DMS 273 (cell line): ENCODE data around the gene HSPA4.
"Not testable (repeated sequence)": the region's sequence is repeated elsewhere in the genome, so short reads cannot be mapped to it uniquely, and the experiment has no call there.

Source experiments
- DNase-seq: peaks from one replicate; lab custom pipeline; 2025; ENCODE audit not compliant: unreplicated experiment; lab: John Stamatoyannopoulos, UW

Gene HSPA4

DNA sequence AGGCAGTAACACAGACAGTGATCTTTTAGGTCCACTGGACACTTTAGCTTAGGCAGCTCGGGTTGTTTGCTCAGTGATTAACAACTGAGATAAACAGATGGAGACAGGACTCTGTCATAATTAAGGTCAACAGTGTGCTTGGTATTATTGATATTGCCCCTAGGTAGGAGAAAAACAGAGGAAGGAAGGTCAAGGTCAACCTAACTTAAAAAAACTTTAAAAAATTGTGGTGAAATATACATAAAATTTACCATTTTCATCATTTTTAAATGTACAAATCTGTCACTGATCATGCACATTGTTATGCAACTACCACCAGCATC is 2.1 kb upstream of the HSPA4 start:
- peak; percentile 78 for DNase-seq

DNA sequence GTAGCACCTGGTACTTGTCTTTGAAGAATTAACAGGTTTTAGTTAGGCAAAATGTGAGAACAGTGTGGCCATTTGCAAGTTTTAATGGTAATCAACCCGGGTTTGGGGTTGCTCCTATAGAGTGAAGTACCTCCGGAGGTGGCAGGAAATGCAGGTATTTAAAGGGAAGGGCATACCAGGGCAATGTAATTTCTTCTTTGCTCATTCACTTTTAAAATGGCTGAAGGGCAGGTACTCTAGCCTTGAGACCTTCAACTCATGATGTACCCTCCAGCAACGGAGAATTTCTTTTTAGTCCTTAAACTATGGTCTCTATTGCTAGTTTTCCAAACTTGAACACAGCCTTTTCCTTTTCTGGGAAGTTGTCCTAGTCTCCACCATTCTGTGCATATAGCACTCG is 1.3 kb upstream of the HSPA4 start:
- DNase-seq, result peak; percentile 43

DNA sequence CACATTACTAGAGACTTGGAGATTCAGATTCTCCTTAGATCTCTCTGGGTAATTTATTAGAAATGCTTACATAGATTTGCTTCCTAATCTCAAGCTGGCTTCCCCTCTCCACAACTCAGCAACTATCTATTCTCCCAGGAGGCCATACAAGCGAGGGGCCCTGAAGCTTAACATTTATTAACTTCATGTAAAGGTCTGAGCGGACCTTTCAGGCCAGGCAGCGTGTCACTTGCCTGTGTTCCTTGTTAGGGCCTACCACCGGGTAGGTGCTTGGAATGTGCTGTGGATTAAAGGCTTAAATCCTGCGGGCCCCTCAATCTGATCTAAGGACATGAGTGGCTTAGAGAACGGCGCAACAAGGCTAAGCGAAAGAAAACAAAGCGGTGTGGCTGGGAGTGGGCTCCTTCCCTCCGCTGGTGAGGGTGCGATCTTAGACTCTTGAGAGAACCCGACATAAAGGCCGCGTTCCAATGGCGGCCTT is 712 bp upstream of the HSPA4 start:
- no peak for DNase-seq

DNA sequence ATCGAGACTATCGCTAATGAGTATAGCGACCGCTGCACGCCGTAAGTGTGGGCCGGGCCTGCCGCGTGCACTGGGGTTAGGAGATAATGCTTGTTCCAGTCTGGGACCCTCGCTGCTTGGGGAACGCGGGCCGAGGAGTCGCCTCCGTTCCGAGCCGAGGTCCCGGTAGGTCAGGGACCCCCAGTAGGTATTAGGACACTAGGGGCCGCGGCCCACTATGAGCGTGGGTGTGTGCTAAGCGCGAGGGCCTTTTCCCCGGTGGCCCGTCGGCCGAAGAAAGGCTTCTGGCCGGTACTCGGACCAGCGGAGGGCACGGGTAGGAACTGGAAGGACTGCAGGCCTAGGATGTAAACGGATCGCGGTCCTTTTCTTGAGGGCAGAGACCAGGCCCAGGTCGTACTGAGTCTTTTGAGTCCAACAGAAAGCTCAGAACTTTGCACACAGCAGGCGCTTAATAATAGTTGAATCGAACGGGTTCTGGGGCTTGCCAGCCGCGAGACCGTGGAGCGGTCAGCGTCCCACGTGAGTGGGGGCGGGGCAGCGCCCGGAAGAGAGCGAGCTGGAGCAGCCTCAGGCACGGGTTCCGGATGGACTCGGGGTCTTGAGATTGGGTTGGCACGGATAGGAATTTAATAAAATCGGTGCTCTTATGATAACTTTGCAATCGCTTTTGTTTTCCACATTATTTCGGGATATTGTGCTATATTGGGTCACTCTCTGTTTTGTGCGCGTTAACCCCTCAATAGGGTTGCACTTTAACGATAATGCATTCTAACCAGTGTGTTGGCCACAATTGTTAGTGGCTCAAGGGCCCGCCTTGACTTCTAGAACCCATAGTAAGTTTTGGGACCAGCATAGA is 733 bp downstream of the HSPA4 start:
- peak; percentile 87 for DNase-seq

DNA sequence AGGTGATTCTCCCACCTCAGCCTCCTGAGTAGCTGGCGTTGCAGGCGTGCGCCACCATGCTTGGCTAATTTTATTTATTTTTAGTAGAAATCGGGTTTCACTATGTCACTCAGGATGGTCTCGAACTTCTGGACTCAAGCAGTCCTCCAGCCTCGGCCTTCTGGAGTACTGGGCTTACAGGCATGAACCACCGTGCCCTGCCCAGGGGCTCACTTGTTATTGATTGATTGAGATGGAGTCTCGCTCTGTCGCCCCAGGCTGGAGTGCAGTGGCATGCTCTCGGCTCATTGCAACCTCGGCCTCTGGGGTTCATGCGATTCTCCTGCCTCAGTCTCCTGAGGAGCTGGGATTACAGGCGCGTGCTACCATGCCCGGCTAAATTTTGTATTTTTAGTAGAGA is 1.6 kb downstream of the HSPA4 start:
- DNase-seq, result no peak

DNA sequence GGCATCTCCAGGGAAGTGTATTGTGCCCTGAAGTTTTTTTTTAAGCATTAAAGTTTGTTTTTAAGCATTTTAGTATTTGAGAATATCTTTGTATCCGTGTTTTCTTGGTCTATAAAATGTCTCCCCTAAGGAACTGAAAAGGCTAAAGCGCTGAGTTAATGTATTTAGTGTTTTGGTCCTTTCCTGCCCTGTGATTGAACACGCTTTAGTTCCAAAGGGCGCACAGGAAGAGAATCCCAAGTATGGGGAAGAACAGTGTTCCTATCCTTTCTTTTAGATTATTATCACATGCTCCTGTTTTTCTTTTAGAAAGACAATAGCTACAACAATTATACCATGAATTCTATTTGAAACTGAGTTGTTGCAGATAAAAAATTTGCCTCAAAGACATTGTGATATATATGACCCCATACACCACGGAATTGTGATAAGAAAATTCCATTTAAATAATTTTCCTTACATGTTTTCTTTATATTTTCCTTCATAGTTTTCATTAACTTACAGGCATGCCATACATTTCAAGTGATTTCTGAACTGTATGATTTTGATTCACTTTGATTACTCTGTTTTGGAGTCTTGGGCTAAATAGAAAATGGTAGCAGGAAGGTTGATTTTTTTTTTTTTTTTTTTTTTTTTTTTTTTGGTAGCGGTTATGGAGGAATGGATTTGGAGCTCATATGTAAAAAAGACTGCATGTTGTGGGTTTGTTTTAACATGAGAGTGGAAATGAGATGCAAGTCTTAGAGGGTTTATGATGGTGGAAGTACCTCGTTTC is 3.1 kb downstream of the HSPA4 start:
- no peak for DNase-seq

DNA sequence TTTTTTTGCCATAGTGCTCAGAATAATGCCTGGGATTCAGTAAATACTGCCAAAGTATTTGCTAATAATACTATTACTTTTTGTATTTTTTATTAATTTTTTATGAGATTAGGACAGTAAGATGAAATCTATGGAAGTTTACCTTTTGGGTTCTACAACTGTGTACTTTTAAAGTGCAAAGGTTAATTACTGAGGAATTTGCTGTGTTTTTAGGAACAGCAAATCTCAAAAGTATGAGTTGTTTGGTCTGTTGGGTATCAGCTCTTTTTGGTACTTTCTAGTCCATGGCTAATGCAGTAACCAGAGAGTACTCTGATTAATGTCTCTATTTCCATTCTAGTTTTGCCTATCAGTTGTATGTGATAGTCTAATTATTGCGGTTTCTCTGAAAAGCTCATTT is 5.1 kb downstream of the HSPA4 start:
- no peak for DNase-seq

DNA sequence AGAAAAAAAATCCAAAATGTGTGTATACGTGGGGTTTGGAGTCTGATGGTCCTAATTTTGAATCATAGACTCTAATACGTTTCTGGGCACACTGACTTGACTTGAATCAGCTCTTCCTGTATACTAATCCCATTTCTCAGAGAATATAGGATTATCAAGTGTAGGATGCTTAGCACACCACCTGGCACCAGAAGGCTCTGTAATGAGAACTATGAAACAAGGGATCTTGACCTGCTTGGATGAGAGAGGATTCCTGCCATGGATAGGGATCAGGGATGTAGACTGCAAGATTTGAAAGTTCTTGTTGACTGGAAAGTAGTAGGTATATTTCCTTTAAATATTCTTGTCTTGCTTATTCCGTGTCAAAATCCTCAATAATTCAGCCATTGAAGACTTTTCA is 7.8 kb downstream of the HSPA4 start:
- no peak for DNase-seq

DNA sequence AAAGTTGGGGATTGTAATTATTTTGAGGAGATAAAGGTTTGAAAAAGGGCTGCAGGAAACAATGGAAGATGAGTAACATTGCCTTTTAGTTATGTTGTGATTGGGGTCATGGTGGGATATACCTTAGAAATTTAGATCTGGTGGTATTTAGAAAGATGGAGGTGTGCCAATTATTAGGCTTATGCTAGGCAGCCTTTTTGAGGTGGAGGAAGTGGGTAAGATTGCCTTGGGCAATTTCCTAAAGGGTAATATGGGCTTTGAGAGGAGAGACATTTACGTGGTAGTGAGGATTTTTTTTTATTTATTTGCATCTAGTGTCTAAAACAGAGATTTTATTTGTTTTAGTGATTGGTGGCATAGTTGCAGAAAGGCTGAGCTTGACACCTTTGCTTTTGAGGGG is 10.5 kb downstream of the HSPA4 start:
- DNase-seq, result no peak

DNA sequence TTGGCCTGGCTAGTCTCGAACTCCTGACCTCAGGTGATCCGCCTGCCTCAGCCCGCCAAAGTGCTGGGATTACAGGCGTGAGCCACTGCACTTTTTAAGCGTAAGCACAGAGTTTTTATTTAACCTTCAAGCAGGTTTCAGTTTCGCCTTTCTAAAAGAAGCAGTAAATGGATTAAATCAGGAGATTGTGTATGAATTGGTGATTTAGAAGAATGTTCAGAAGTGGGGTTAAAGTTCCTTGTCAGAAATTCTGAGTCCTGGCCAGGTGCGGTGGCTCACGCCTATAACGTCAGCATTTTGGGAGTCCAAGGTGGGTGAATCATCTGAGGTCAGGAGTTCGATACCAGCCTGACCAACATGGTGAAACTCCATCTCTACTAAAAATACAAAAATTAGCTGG is 12.2 kb downstream of the HSPA4 start:
- no peak for DNase-seq

DNA sequence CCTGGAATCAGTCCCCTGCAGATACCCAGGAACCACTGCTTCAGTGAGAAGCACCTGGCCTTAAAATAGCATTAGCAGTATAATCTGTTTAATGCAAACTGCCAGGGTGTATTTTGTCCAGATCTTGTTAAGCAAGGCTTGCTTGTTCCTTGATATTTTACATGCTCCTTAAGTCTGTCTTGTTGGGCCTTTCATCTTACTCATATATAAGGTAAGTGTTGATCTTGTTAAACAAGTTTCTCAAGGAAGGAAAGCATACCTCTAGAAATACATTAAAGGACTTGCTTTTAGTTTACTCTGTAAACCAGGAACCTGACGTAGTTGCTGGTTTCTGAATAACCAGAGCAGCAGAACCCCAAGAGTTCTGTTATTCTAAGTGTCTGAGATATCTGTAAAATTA is 13.7 kb downstream of the HSPA4 start:
- DNase-seq, result no peak

DNA sequence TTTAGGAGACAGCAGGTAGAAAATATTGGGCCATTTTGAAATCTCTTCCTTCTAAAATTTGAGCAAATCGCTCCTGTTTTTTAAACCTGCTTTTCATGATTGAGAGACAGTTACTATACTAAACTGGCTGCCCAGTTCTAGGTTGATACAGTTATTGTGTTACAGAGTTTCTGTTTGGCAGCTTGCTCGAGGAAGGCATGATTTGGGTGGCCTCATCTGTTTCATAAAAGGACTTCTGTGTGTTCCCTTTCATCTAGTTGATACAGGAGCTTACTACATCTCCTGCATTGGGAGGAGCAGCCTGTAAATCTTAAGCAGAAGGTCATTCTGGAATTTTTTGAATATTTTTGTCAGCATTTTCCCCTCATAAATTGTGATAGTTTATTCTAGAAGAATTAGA is 14.2 kb downstream of the HSPA4 start:
- DNase-seq, result no peak

DNA sequence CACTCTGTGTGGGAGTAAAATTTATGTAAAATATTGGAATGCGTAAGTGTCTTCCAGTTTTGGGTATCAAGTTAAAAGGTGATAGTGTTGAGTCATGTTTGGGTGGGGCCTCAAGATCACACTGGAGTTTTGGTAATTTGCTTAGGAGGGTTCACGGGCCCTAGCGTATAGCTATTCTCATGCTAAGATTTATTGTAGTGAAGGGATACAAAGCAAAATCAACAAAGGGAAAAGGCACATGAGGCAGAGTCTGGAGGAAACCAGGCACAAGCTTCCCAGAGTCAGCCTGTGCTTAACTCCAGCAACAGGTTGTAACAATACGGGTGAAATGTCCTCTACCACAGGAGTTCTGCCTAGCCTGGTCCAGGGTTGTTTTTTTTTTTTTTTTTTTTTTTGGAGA is 20.2 kb downstream of the HSPA4 start:
- no peak for DNase-seq

DNA sequence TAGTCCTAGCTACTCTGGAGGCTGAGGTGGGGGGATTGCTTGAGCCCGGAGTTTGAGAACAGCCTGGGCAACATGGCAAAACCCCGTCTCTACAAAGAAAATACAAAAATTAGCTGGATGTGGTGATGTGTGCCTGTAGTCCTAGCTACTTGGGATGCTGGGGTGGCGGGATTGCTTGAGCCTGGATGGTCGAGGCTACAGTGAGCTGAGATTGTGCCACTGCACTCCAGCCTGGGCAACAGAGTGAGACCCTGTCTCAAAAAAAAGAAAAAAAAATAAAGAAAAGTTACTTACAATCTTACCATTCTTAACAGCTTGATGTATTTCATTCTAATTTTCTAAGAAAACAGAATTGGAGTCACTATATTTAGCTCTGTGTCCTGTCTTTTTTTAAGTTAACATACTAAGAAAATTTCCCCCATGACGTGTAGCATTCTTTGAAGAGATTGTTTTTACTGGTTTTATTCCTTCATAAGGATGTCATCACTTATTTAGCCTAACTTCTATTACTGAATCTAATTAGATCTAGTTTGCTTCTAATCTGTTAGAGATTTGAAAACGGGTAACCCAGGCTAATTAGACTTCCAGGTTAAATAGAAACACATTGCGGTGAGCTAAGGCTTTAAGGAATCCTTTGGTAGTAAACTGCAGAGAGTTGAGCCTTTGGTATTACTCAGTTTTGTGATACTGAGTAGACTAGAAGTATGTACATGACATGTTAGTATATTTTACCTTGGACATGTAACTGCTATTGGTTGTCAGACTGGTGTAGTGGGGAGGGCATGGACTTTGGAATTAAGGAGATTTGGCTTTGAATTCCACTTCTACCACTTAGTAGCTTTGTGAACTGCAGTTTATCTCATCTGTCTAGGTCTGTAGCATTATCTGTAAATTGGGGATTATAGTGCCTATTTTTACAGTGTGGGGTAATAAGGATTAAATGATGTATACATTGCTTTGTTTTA is 24.0 kb downstream of the HSPA4 start:
- no peak for DNase-seq

DNA sequence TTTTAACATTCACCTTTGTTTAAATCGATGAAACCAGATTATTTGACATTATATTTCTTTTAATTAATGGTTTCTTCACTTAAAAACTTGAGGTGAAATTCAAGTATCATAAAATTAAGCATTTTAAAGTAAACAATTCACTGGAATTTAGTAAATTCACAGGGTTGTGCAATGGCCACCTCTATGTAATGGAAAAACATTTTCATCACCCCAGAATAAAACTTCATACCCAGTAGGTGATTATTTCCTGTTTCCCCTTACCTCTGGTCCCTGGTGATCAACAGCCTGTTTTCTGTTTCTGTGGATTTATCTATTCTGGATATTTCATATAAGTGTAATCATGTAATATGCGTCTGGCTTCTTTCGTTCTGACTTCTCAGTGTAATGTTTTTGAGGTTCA is 27.2 kb downstream of the HSPA4 start:
- no peak for DNase-seq

DNA sequence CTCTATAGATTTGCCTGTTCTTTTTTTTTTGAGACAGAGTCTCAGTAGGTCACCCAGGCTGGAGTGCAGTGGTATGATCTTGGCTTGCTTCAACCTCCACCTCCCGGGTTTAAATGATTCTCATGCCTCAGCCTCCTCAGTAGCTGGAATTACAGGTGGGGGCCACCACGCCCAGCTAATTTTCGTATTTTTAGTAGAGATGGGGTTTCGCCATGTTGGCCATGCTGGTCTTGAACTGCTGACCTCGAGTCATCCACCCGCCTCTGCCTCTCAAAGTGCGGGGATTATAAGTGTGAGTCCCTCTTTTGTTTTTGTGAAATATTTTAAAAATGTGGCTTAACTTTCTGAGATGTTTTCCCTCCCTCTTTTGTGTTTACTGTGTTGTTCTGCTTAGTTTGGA is 29.2 kb downstream of the HSPA4 start:
- no peak for DNase-seq

DNA sequence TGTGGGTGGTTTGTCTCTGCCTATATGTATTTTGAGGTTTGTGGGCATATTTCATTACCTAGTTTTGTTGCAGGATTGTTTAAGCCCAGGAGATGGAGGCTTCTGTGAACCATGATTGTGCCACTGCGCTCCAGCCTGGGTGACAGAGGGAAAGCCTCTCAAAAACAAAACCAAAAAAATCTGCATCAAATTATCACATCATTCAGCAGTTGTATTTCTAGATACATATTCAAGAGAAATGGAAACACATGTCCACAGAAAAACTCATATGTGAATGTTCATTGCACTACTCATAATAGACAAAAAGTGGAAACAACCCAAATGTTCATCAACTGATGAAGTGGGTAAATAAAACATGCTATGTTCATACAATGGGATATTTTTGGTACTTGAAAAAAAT is 29.9 kb downstream of the HSPA4 start:
- no peak for DNase-seq

DNA sequence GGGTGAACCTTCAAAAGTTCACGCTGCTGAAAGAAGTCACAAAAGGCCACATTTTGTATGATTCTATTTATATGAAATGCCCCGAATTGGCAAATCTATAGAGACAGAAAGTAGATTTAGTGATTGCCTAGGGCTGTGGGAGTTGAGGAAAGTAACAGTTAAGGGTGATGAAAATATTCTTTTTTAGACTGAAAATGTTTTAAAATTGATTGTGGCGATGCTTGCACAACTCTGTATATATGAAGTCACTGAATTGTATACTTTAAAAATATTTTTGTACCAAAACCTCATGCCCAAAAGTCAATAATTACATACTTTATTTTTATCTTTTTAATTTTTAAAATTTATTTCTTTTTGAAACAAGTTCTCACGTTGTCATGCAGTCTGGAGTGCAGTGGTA is 30.3 kb downstream of the HSPA4 start:
- no peak for DNase-seq

DNA sequence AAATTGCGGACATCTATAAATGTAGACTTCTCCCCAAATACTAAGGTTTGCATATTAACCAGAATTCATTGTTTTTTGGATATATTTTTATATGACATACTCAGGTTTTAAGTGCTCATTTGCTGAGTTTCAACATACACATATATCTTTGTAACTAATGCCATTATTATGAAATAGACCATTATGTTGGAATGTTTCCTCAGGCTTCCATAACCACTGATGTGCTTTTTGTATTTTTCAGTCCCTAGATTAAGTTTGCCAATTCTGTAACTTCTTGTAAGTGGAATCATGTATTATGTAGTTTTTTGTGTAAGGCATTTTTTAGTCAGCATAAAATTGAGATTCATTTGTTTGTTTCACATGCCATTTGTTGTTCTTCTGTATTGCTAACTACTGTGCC is 32.1 kb downstream of the HSPA4 start:
- no peak for DNase-seq

DNA sequence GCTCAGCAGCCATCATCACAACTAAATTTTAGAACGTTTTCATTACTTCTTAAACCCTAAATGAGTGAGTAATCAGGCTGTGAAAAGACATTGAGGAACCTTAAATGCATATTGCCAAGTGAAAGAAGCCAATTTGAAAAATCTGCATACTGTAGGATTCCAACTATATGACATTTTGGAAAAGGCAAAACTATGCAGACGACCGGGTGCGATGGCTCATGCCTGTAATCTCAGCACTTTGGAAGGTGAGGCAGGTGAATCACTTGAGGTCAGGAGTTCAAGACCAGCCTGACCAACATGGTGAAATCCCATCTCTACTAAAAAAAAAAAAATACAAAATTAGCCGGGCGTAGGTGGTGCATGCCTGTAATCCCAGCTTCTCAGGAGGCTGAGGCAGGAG is 33.4 kb downstream of the HSPA4 start:
- DNase-seq, result not testable (repeated sequence)

DNA sequence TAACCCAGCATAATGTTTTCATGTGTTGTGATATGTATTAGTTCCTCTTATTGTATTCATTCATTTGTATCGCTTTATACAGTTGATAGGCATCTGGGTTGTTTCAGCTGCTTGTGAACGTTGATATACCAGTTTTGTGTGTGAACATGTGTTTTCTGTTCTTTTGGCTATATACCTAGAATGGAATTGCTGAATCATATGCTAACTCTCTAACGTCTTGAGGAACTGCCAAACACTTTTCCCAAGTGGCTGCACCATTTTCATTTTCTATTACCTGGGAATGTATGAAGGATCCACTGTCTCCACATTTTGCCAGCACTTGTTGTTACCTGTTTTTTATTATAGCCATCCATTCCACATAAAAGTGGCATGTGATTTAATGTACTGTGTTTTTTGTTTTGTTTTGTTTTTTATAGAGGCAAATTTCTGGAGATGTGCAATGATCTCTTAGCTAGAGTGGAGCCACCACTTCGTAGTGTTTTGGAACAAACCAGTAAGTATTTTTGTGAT is 34.6 kb downstream of the HSPA4 start:
- DNase-seq, result no peak
